Astrocyte of the spinal cord (primary cell): Measurements from ENCODE around the gene TREX2.

Experiments used
- DNase-seq: peaks from one replicate; pipeline ENCODE4 v3.0.0; 2011; ENCODE audit warnings: low read depth, low spot score
- H3K4me3 ChIP-seq: 2 replicates; pipeline ENCODE4 v1.5.1; 2011; ENCODE audit warnings: low read depth, mild to moderate bottlenecking, low read length, moderate library complexity
- in situ Hi-C: cut with HindIII; loops from 2 replicates; pipeline ENCODE4 v1.10.0; 2017; ENCODE audit warnings: low sequenced_read_pairs
- TF ChIP-seq, protein P1 (sequence below): IDR thresholded peaks from 2 replicates; pipeline ENCODE4 v1.5.1; 2012; ENCODE audit warnings: low read depth, mild to moderate bottlenecking, low read length, inconsistent platforms

The TREX2 gene

GRCh38 chrX:153463556-153463955 is 17.7 kb upstream of the TREX2 start:
- TF ChIP-seq, protein P1, sequence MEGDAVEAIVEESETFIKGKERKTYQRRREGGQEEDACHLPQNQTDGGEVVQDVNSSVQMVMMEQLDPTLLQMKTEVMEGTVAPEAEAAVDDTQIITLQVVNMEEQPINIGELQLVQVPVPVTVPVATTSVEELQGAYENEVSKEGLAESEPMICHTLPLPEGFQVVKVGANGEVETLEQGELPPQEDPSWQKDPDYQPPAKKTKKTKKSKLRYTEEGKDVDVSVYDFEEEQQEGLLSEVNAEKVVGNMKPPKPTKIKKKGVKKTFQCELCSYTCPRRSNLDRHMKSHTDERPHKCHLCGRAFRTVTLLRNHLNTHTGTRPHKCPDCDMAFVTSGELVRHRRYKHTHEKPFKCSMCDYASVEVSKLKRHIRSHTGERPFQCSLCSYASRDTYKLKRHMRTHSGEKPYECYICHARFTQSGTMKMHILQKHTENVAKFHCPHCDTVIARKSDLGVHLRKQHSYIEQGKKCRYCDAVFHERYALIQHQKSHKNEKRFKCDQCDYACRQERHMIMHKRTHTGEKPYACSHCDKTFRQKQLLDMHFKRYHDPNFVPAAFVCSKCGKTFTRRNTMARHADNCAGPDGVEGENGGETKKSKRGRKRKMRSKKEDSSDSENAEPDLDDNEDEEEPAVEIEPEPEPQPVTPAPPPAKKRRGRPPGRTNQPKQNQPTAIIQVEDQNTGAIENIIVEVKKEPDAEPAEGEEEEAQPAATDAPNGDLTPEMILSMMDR, result no peak
- DNase-seq, result no peak
- no peak overlapping the region for H3K4me3 ChIP-seq
- in situ Hi-C loops, result no loop called here

GRCh38 chrX:153463031-153463430 is 17.2 kb upstream of the TREX2 start:
- in situ Hi-C loops, result no loop called here
- DNase-seq, result no peak
- H3K4me3 ChIP-seq, result no peak overlapping the region
- TF ChIP-seq, protein P1, result no peak

GRCh38 chrX:153462291-153462690 is 16.4 kb upstream of the TREX2 start:
- TF ChIP-seq, protein P1, result no peak
- in situ Hi-C loops, result no loop called here
- DNase-seq, result no peak
- H3K4me3 ChIP-seq, result no peak overlapping the region

DNA sequence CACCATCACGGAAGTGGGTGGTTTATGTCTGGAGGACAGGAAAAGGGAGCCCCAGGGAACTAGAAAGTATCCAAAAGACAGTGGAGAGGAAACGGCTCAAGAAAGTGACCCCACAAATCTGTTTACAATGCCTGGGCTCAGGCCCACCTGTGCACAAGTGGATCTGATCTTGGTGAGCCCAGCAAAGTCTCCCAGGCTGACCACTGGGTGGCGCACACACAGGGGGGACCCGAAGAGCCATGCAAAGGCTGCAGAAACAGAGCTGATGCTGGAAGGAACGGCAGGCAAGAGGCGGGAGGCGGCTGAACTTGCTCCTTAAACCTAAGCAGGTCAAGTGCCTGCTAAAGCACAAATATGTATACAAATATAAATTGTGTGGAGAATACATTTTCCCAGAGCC is 15.0 kb upstream of the TREX2 start:
- peak; percentile 45 for DNase-seq
- TF ChIP-seq, protein P1, result peak; percentile 74
- H3K4me3 ChIP-seq, result no peak overlapping the region
- in situ Hi-C loops, result no loop called here

GRCh38 chrX:153459986-153460385 is 14.1 kb upstream of the TREX2 start:
- peak; percentile 62 for DNase-seq
- in situ Hi-C loops, result no loop called here
- TF ChIP-seq, protein P1, result peak; percentile 7
- no peak overlapping the region for H3K4me3 ChIP-seq

DNA sequence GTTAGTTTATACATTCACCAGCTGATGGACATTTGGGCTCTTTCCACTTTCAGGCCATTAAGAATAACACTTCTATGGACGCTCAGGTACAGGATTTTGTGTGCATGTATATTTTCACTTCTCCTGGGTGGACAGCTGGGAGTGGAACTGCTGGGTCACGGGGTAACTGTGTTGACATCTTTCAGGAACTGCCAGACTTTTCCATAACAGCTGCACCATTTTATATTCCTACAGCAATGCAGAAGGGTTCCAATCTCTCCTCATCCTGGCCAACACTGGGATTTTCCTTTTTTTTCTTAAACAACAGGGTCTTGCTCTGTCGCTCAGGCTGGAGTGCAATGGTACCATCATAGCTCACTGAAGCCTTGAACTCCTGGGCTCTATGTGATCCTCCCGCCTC is 12.6 kb upstream of the TREX2 start:
- H3K4me3 ChIP-seq, result no peak overlapping the region
- no peak for DNase-seq
- TF ChIP-seq, protein P1, result no peak
- in situ Hi-C loops, result no loop called here
